Gastroesophageal sphincter (tissue), 4 donors: Measurements from ENCODE around the gene LONRF2. TPM values are rescaled to one million over a fixed set of nuclear protein-coding genes. Genes with fewer than 3 reads are reported as not detected.

Source experiments
- ATAC-seq: fragments of 150-250 bp; one replicate; pipeline ENCODE4 v1.9.1; 2016; ENCODE audit warnings: mild to moderate bottlenecking, moderate library complexity
- H3K27ac ChIP-seq, 4 donors: fragments of 200-600 bp; sonication (generic) in 3 of 4; 1 replicate in 3 of 4; 2 replicates in 1 of 4; pipeline ENCODE4 v1.5.1; 2016 to 2019
- H3K27me3 ChIP-seq: fragments of 200-600 bp; sonication (generic); one replicate; pipeline ENCODE4 v1.5.1; 2019
- H3K36me3 ChIP-seq, 2 donors: fragments of 200-600 bp; sonication (generic); one replicate each; pipeline ENCODE4 v1.5.1; 2019; ENCODE audit warnings: control low read depth in 1 of 2
- H3K4me1 ChIP-seq, 3 donors: fragments of 200-600 bp; sonication (generic); 1 replicate in 2 of 3; 2 replicates in 1 of 3; pipeline ENCODE4 v1.5.1; 2016 to 2019; ENCODE audit warnings: control low read depth in 2 of 3
- H3K4me3 ChIP-seq, 2 donors: fragments of 200-600 bp; sonication (generic); one replicate each; pipeline ENCODE4 v1.5.1; 2019; ENCODE audit warnings: mild to moderate bottlenecking in 1 of 2, moderate library complexity in 1 of 2
- H3K9me3 ChIP-seq, 3 donors: fragments of 200-600 bp; sonication (generic); one replicate each; pipeline ENCODE4 v1.5.1; 2017 to 2019; ENCODE audit warnings: control low read depth in 2 of 3
- EP300 ChIP-seq: sonication (generic); formaldehyde crosslinking; IDR thresholded peaks from one replicate; pipeline ENCODE4 v1.6.1; 2017; ENCODE audit warnings: antibody characterized with exemption, mild to moderate bottlenecking
- POLR2A ChIP-seq, 2 donors: fragments of 450-650 bp; IDR thresholded peaks; one replicate each; pipeline ENCODE4 v1.6.1; 2017; ENCODE audit warnings: antibody characterized with exemption in 2 of 2, mild to moderate bottlenecking in 2 of 2, moderate library complexity in 1 of 2
- POLR2AphosphoS5 ChIP-seq: sonication (generic); formaldehyde crosslinking; IDR thresholded peaks from one replicate; pipeline ENCODE4 v1.6.1; 2017; ENCODE audit warnings: antibody characterized with exemption
- WGBS, 2 donors: methylation state at CpG; one replicate each; pipeline ENCODE4 v1.1.5; 2018; ENCODE audit warnings: low coverage in 1 of 2; 5-methylcytosine and 5-hydroxymethylcytosine counted together
- total RNA-seq, 4 donors: library from RNA; depleted of rRNA; stranded (reverse); fragments of >200 nt; gene quantifications; one replicate each; pipeline ENCODE4 v1.1.0, GENCODE V29; 2016
- TF ChIP-seq, protein P1 (sequence below), 4 experiments: fragments of 200-600 bp in 2 of 4; fragments of 450-650 bp in 2 of 4; sonication (generic) in 1 of 4; IDR thresholded peaks; one replicate each; pipeline ENCODE4 v1.5.1; 2017 to 2019; ENCODE audit warnings: antibody characterized with exemption in 4 of 4, mild to moderate bottlenecking in 2 of 4, moderate library complexity in 2 of 4

The LONRF2 gene
- total RNA-seq, 4 donors from 2014 or later = 23.8 to 74.6 (median 51.0) TPM

GRCh38 chr2:100244881-100245605 is 77.3 kb downstream of the LONRF2 start:
- ATAC-seq = no peak
- Histone ChIP-seq H3K27me3 (no peaks in the 10 kb centered on the region), H3K36me3 (no peaks in the 10 kb centered on the region), H3K4me3 (no peak overlapping the region), H3K4me1 (peaks cover 0 to 12% (median 0%) of the 10 kb centered on the region in 3 donors), H3K9me3 (no peaks in the 10 kb centered on the region), H3K27ac (no peak overlapping the region)
- TF ChIP-seq, protein P1, sequence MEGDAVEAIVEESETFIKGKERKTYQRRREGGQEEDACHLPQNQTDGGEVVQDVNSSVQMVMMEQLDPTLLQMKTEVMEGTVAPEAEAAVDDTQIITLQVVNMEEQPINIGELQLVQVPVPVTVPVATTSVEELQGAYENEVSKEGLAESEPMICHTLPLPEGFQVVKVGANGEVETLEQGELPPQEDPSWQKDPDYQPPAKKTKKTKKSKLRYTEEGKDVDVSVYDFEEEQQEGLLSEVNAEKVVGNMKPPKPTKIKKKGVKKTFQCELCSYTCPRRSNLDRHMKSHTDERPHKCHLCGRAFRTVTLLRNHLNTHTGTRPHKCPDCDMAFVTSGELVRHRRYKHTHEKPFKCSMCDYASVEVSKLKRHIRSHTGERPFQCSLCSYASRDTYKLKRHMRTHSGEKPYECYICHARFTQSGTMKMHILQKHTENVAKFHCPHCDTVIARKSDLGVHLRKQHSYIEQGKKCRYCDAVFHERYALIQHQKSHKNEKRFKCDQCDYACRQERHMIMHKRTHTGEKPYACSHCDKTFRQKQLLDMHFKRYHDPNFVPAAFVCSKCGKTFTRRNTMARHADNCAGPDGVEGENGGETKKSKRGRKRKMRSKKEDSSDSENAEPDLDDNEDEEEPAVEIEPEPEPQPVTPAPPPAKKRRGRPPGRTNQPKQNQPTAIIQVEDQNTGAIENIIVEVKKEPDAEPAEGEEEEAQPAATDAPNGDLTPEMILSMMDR (IDR thresholded peaks at IDR 0.05) = no peak
- TF ChIP-seq EP300 (no peak), POLR2A (IDR thresholded peaks at IDR 0.05) (no peak), POLR2AphosphoS5 (no peak)
- whole genome bisulfite sequencing, 2 donors = 75 to 92% methylated on average over 2 of the region's 6 CpGs

- WGBS, 2 donors = 73 to 81% methylated on average over 4 to 6 of the region's 6 CpGs
- Histone ChIP-seq H3K27me3 (no peaks in the 10 kb centered on the region), H3K36me3 (no peaks in the 10 kb centered on the region), H3K9me3 (no peaks in the 10 kb centered on the region), H3K27ac (no peak overlapping the region), H3K4me3 (no peak overlapping the region), H3K4me1 (peaks cover 0 to 12% (median 0%) of the 10 kb centered on the region in 3 donors)
- no peak for TF ChIP-seq EP300
- TF ChIP-seq, protein P1 (IDR thresholded peaks at IDR 0.05) = no peak
- TF ChIP-seq POLR2AphosphoS5 = no peak
- no peak for TF ChIP-seq POLR2A (IDR thresholded peaks at IDR 0.05)
- no peak for ATAC-seq
Observed at GRCh38 chr2:100243631-100244030, 78.7 kb downstream of the LONRF2 start.

- ATAC-seq = peak; percentile 62
- H3K36me3 ChIP-seq = no peaks in the 10 kb centered on the region
- H3K9me3 ChIP-seq = no peaks in the 10 kb centered on the region
- H3K4me3 ChIP-seq = no peak overlapping the region
- no peak overlapping the region for H3K27ac ChIP-seq
- no peak for TF ChIP-seq POLR2A (IDR thresholded peaks at IDR 0.05)
- TF ChIP-seq EP300 = no peak
- TF ChIP-seq, protein P1 (IDR thresholded peaks at IDR 0.05) = peak in 3 of 4 experiments; percentile 69 to 83 (median 80)
- 76 to 85% methylated on average over 3 to 4 of the region's 6 CpGs for WGBS, 2 donors
- peaks cover 0 to 12% (median 0%) of the 10 kb centered on the region in 3 donors for H3K4me1 ChIP-seq
- no peaks in the 10 kb centered on the region for H3K27me3 ChIP-seq
Observed at GRCh38 chr2:100242891-100243619, 79.2 kb downstream of the LONRF2 start.

- H3K27ac ChIP-seq = no peak overlapping the region
- H3K4me1 ChIP-seq = peaks cover 0 to 12% (median 0%) of the 10 kb centered on the region in 3 donors
- TF ChIP-seq POLR2A (IDR thresholded peaks at IDR 0.05) = no peak
- TF ChIP-seq, protein P1 (IDR thresholded peaks at IDR 0.05) = no peak
- no peak for TF ChIP-seq POLR2AphosphoS5
- no peak for TF ChIP-seq EP300
- no peaks in the 10 kb centered on the region for H3K36me3 ChIP-seq
- no peaks in the 10 kb centered on the region for H3K9me3 ChIP-seq
- no CpG with 5 or more reads among the region's 11 CpGs for WGBS, 2 donors
- H3K27me3 ChIP-seq = no peaks in the 10 kb centered on the region
- H3K4me3 ChIP-seq = no peak overlapping the region
- no peak for ATAC-seq
Observed at GRCh38 chr2:100242476-100242875, 79.8 kb downstream of the LONRF2 start.
